ENCODE measurements around the gene ARHGAP8.

DNA sequence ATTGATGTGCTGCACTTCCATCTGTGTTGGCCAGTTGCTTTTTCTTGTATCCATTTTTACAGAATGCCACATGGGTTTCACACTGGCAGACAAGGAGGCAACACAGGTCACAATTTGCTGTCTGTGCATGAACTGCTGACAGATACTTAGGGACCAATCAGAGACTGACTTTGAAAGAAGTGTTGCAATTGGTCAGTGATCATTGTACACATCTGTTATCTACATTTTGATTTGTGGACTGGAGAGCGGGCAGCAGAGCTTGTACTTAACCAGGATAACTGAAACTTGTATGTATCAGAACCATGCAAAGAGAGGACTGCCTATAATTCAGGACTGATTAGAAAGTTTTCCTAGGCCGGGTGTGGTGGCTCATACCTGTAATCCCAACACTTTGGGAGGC is 28.6 kb upstream of the ARHGAP8 start:
- TF ChIP-seq, protein P1, sequence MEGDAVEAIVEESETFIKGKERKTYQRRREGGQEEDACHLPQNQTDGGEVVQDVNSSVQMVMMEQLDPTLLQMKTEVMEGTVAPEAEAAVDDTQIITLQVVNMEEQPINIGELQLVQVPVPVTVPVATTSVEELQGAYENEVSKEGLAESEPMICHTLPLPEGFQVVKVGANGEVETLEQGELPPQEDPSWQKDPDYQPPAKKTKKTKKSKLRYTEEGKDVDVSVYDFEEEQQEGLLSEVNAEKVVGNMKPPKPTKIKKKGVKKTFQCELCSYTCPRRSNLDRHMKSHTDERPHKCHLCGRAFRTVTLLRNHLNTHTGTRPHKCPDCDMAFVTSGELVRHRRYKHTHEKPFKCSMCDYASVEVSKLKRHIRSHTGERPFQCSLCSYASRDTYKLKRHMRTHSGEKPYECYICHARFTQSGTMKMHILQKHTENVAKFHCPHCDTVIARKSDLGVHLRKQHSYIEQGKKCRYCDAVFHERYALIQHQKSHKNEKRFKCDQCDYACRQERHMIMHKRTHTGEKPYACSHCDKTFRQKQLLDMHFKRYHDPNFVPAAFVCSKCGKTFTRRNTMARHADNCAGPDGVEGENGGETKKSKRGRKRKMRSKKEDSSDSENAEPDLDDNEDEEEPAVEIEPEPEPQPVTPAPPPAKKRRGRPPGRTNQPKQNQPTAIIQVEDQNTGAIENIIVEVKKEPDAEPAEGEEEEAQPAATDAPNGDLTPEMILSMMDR (IDR thresholded peaks at IDR 0.05; ENCODE audit: extremely low read depth in 1 of 2, insufficient read depth in 1 of 2, low read depth in 1 of 2, low read length in 2 of 2): no peak
- TF ChIP-seq POLR2AphosphoS5 (IDR thresholded peaks at IDR 0.05; ENCODE audit: insufficient read depth, low read depth, low read length) (no peak), MYC (IDR thresholded peaks at IDR 0.05; ENCODE audit: low read depth, low read length) (no peak), FOS (IDR thresholded peaks at IDR 0.05; ENCODE audit: borderline replicate concordance, insufficient read depth, low read length) (no peak), POLR2A (IDR thresholded peaks at IDR 0.05; ENCODE audit: low read depth, low read length) (no peak), EZH2 (IDR thresholded peaks at IDR 0.05; ENCODE audit: borderline replicate concordance, low read depth, low read length, severe bottlenecking) (no peak), JUN (IDR thresholded peaks at IDR 0.05; ENCODE audit: borderline replicate concordance, insufficient read depth, insufficient read length, low read depth) (no peak)
- TF ChIP-seq, protein P2, sequence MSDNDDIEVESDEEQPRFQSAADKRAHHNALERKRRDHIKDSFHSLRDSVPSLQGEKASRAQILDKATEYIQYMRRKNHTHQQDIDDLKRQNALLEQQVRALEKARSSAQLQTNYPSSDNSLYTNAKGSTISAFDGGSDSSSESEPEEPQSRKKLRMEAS (IDR thresholded peaks at IDR 0.05; ENCODE audit: insufficient read depth, insufficient read length): no peak
